ENCODE results near the gene MECP2. TPM values are rescaled to one million over a fixed set of nuclear protein-coding genes. Genes with fewer than 3 reads are reported as not detected.

The MECP2 gene
- total RNA-seq, 1 donor from 2014 or later: 32.8 TPM

DNA sequence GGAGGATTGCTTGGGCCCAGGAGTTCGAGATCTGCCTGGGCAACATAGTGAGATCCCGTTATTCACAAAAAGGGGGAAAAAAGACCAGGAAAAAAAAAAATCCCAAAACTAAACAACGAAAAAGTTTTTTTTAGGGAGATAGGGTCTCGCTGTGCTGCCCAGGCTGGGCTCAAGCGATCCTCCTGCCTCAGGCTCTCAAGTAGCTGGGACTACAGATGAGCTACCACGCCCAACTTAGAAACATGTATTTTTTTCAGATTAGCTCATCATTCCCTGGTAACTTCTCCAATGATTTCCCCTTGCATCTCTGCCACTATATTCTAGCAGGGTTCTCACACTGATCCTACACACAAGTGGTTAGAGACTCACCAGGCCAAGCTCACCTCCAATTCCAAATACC is 53.4 kb downstream of the MECP2 start:
- intact Hi-C loops (cut with DNase I): no loop called here
- ATAC-seq: no peak
- no peak for DNase-seq (ENCODE audit: missing footprints)

DNA sequence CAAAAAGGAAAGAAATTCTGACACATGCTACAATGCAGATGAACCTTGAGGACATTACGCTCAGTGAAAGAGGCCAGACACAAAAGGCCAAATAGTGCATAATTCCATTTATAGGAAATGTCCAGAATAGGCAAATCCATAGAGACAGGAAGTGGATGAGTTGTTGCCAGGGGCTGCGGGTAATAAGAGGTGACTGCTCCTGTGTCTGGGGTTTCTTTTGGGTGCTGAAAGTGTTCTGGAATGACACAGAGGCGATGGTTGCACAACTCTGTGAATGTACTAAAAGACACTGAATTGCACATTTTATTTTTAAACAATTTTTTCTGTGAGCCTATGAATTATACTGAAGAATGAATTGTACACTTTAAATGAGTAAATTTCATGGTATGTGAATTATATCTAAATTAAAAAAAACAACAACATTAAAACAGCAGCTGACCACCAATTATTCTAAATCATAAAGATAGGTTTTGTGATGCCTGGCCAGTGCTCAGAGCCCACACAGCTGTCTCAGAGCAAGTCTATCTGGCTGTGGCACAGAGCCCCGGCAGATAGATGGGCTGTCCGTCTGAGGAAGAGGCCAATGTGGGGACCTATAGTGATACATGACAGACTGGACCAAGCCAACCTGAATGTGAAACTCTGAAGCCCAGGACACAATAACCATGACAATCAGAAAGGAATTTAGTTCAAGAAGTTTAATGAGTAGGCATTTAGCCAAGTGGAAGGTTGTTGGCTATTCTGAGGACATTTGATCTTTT is 54.3 kb downstream of the MECP2 start:
- peak; percentile 58 for ATAC-seq
- intact Hi-C loops (cut with DNase I): no loop called here
- DNase-seq (ENCODE audit: missing footprints): no peak

DNA sequence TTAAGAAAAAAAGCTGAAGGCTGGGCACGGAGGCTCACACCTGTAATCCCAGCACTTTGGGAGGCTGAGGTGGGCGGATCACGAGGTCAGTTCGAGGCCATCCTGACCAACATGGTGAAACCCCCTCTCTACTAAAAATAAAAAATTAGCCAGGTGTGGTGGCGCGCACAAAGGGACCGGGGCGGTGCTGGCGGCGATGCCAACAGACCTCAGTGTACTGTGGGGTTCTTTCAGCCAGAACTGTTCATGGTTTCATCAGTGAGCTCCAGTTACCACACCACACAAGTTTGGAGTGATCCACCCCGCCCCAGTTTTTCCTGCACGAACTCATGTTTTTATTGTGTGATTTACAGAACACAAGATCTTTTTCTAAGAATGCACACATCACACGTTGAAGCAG is 56.7 kb downstream of the MECP2 start:
- DNase-seq (ENCODE audit: missing footprints): no peak
- ATAC-seq: no peak
- intact Hi-C loops (cut with DNase I): no loop called here

DNA sequence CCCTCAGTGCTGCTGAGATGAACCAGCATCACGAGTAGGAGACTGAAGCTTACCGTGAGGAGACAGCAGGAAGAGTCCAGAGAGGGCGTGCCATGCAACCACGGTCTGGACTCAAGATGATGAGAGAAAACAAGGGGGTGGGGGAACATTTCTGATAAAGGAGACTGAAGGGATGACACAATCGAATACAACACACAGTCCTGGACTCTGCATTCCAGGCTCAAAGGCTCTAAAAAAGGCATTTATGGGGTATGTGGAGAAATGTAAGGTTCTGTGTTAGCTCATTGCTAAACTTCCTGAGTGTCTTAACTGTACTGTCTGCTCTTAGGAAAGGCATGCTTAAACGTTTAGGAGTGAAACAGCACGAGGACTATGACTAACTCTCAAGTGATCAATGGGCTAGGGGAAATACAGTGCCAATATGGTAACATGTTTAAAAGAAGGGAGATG is 57.2 kb downstream of the MECP2 start:
- intact Hi-C loops (cut with DNase I): no loop called here
- DNase-seq (ENCODE audit: missing footprints) (no peak), ATAC-seq (no peak)

DNA sequence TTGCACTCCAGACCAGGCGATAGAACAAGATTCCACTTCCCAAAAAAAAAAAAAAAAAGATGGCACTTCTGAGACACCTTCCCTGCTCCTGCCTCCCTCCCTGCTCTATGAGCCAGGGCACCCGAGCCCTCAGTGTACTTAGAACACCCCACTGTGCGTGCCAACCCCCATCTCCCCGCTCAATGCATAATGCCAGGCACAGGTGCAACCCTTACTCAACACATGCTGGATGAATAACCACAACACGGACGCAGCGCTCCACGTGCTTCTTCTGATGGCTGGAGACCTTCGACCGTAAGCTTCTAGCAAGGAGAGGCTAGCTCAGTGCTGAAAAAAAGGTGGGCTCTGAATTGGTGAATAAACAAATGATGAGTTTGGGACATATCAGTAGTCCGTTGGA is 57.9 kb downstream of the MECP2 start:
- intact Hi-C loops (cut with DNase I): no loop called here
- ATAC-seq: no peak
- DNase-seq (ENCODE audit: missing footprints): no peak

DNA sequence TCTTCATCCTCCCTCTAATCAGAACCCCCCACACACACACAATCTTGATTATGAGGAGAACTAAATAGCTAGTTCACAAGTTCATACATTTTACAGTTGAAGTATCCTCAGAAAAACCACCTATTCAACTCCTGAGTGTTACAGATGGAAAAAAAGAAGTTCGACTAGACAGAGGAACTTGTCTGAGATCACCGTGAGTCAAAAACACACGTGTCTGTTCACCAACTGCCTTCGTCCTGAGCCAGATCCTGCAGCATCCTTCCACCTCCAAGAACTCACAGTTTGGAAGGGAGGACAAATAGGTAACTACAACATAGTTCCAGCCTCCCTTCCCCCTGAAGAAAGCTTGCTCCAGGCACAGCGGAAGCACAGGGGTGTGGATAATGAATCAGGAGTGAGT is 58.9 kb downstream of the MECP2 start:
- DNase-seq (ENCODE audit: missing footprints): no peak
- ATAC-seq: no peak
- intact Hi-C loops (cut with DNase I): no loop called here

DNA sequence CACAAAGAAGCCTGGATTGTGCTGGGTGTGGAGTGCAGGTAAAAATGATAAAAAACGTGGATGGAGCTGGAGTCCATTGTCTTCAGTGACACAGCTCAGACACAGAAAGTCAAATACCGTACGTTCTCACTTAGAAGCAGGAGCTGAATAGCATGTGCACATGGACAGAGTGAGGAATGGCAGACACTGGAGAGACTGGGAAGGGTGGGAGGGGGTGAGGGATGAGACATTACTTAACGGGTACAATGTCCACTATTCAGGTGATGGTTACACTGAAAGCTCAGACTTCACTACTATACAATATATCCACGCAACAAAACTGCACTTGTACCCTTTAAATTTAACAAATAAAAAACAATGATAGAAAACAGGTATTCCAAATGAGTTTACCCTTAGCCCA is 59.8 kb downstream of the MECP2 start:
- ATAC-seq: no peak

DNA sequence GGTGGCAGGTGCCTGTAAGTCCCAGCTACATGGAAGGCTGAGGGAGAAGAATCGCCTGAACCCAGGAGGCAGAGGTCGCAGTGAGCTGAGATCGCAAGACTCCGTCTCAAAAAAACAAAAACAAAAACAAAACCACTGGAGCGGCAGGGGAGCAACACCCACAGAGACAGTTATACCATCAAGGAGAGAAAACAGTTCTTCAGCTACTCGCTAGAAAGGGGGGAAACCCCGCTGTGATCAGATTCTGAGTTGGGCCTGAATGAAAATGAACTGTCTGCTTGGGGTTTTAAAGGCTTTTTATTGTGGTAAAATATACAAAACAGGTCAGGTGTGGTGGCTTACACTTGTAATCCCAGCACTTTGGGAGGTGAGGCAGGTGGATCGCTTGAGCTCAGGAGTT is 61.0 kb downstream of the MECP2 start:
- ATAC-seq (no peak), DNase-seq (ENCODE audit: missing footprints) (no peak)
- intact Hi-C loops (cut with DNase I): no loop called here

More for the DNA sequence above, 59.8 kb downstream of the MECP2 start:
- intact Hi-C loops (cut with DNase I): no loop called here
- no peak for DNase-seq (ENCODE audit: missing footprints)

DNA sequence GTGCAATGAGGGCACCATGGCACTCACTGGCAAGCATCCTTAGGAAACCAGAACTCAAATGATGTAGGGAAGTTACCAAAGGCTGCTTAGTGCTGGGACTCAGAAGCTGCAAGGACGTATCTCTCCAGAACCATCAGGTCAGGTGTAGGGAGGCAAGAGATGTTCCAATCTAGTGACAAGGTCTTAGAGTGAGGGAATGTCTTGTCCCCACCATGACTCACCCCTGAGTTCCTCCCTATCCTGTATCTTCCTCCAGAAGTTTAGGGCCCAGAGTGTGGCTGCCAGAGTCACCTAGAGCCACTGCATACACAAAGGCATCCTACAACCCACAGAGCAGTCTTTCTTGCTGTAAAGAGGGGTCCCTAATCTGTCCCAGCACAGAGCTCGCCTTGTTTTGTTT is 63.7 kb downstream of the MECP2 start:
- intact Hi-C loops (cut with DNase I): no loop called here
- ATAC-seq (no peak), DNase-seq (ENCODE audit: missing footprints) (no peak)

DNA sequence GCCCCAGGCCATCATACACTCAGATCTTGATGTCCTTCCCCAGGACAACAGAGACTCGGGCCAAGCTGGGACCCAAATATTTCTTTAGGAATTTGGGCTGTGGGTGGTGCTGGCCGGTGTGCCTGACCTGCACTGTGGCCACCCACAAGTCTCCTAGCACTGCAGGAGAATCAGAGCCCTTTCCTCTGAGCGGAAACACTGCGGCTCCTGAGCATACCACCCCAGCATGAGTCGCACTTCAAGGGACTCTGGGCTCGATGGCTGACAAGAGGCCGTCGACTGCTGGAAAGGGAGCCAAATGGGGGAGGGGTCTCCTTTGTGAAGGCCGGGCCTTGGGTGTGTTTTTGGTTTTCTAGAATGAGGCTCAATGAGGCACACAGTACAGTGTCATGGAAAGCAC is 64.9 kb downstream of the MECP2 start:
- intact Hi-C loops (cut with DNase I): no loop called here
- ATAC-seq: no peak
- no peak for DNase-seq (ENCODE audit: missing footprints)

DNA sequence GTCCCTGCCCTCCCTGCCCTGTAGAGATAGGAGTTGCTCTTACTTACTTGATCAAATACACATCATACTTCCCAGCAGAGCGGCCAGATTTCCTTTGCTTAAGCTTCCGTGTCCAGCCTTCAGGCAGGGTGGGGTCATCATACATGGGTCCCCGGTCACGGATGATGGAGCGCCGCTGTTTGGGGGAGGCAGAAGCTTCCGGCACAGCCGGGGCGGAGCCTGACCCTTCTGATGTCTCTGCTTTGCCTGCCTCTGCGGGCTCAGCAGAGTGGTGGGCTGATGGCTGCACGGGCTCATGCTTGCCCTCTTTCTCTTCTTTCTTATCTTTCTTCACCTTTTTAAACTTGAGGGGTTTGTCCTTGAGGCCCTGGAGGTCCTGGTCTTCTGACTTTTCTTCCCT is 65.4 kb downstream of the MECP2 start:
- intact Hi-C loops (cut with DNase I): no loop called here
- no peak for DNase-seq (ENCODE audit: missing footprints)
- no peak for ATAC-seq

DNA sequence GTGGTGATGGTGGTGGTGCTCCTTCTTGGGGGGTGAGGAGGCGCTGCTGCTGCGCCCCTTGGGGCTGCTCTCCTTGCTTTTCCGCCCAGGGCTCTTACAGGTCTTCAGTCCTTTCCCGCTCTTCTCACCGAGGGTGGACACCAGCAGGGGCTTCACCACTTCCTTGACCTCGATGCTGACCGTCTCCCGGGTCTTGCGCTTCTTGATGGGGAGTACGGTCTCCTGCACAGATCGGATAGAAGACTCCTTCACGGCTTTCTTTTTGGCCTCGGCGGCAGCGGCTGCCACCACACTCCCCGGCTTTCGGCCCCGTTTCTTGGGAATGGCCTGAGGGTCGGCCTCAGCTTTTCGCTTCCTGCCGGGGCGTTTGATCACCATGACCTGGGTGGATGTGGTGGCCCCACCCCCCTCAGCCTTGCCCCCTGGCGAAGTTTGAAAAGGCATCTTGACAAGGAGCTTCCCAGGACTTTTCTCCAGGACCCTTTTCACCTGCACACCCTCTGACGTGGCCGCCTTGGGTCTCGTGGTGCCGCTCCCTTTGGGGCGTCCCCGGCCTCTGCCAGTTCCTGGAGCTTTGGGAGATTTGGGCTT is 66.7 kb downstream of the MECP2 start:
- DNase-seq (ENCODE audit: missing footprints) (no peak), ATAC-seq (no peak)
- intact Hi-C loops (cut with DNase I): no loop called here

DNA sequence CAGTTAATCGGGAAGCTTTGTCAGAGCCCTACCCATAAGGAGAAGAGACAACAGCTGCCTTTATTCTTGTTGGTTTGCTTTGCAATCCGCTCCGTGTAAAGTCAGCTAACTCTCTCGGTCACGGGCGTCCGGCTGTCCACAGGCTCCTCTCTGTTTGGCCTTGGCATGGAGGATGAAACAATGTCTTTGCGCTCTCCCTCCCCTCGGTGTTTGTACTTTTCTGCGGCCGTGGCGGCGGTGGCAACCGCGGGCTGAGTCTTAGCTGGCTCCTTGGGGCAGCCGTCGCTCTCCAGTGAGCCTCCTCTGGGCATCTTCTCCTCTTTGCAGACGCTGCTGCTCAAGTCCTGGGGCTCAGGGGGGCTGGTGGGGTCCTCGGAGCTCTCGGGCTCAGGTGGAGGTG is 67.3 kb downstream of the MECP2 start:
- no peak for ATAC-seq
- DNase-seq (ENCODE audit: missing footprints): no peak
- intact Hi-C loops (cut with DNase I): no loop called here

DNA sequence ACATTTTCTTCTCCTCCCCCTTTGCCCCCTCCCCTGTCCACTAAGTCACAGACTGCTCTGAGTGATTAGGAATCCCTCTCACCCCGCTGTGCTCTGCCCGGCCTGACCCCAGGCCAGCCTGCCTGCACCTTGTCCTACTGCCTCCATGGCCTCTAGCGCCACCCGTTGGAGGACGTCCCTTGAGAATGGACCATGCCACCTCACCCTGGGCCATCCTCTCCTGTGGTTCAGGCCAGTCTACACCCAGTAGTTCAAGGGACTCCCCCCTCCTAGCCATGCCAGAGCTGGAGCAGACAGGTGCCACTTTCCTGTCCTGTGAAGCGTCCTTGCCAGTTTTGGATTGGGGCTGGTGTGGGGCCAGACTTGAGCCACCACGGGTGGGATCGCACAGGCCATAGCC is 68.1 kb downstream of the MECP2 start:
- DNase-seq (ENCODE audit: missing footprints) (no peak), ATAC-seq (no peak)
- intact Hi-C loops (cut with DNase I): no loop called here

DNA sequence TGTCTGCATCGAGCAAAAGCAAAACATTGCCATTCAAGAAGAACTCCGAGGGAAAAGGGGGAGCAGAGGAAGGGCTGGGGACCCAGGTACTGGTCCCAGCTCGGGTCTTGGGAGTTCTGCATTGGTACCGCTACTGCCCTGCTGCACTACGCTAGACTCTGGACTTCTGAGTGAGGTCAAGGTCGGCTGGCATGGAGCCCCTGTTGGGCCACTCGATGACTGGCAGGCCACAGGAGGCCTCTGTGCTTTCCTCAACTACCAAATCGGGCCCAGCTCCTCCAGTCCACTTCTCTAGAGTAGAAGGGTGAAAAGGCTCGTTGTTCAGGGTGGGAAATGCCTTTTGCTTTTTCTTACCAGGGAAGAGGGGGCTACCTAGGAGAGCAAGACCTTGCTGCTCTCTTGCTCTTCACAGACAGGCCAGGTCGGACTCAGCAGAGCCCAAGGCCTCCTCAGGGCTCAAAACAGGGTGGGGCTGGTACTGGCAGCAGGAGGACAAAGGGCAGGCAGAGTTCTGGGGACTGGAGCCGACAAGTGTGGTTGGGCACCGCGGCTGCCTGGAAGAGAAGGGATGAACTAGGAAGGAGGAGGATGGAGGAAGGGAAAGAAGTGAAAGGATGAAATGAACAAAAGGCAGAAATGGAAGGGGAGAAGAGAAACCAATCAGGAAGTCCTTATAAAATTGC is 68.9 kb downstream of the MECP2 start:
- ATAC-seq (no peak), DNase-seq (ENCODE audit: missing footprints) (no peak)
- intact Hi-C loops (cut with DNase I): no loop called here

DNA sequence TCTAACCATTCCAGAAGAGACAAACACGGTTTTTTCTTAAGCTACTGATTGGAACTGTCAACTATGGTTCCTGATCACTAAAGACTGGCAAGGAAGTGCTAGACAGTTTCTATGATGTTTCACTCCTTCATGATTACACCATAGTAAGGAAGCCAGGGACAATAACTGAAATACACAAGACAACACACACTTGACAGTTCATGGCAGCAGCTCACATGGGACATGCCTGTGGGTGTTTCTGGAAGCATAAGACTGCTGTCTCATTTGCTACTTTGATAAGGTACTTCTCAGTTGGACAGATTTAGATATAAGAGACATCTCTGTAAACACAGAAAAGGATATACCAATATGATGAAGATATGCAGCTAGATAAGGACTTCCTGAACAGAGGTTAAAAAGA is 69.5 kb downstream of the MECP2 start:
- DNase-seq (ENCODE audit: missing footprints) (no peak), ATAC-seq (no peak)
- intact Hi-C loops (cut with DNase I): no loop called here

DNA sequence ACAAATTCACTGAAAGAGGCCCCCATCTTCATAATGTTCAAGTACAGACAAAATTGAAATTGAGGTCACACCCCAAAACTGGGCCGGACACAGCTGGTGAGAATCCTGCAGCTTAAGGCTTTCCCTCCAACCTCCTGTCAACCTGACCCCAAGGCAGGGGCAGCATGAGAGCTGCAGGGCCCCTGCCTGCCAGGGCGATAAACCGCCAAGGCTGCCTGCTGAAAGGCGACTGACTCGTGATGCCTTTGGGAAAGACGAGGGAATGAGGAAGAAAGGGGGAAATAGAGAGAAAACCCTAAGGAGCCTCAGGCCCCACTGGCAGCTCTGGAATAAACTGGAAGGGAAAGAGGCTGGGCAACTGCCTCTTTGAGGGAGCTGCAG is 70.5 kb downstream of the MECP2 start:
- ATAC-seq (no peak), DNase-seq (ENCODE audit: missing footprints) (no peak)
- intact Hi-C loops (cut with DNase I): no loop called here

DNA sequence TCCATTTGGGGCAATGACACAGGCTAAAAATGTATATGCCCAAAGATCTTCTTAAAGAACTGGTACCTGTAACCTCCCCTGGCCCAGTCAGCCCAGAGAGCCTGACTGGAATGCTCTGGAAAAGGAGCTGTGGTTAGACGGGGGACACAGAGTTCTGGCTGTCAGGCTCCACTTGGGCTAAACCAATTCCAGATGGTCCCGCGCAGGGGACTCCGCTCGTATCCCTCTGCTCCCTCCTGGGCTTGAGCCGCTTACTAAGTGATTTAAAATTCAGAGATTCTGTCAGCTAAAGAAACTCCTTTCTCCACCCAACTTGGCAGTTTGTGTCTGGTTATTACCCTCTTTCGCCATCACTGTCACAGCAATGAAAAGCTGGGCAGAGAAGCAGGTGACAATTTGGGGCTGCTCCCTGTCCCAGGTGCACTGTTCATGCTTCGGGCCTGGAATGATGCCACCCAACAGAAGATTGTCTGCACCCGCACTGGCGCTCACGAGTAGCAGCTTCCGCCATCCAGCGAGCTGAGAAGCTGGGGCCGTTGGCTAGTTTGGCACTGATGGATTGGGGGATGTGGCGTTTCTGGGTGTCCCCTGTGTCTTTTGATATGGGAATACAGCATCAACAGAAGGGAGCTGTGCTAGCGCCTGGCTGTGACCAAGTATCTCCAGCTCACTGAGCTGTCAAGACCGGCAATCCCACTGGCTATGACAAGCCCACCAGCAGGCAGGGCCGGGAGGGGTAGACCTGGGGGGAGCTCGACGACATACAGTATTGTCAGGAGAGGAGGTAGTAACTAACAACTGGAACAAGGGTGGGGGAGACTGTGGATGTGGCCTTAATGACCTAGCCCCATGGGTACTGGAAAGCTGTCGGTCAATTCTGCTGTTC is 71.1 kb downstream of the MECP2 start:
- intact Hi-C loops (cut with DNase I): no loop called here
- no peak for DNase-seq (ENCODE audit: missing footprints)
- no peak for ATAC-seq

DNA sequence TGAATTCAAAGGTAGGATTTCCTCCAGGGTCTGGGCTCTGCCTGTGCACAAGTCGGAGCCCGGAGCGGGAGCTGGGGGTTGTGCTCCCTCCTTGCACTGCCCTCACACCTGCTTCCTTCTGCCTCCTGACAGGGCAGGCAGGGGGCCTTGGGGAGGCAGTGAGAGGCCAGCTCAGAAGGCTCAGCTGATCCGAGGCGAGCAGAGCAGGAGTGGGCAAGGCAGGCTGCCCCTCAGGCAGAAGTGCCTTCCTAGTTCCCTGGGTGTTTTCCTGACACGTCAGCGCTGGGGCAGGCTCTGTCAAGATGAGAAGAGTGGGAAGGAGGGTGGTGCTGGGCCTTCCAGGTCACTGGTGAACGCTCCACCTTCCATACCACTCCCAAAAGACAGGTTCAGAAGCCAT is 72.3 kb downstream of the MECP2 start:
- ATAC-seq: no peak
- intact Hi-C loops (cut with DNase I): no loop called here
- no peak for DNase-seq (ENCODE audit: missing footprints)
